GM19035 (cell line): ENCODE data around the gene PDGFC.

Experiments
- ATAC-seq: cut with Tn5 transposase; IDR thresholded peaks from one replicate; pipeline ENCODE4 v1.9.1; 2021; ENCODE audit not compliant: unreplicated experiment

Gene PDGFC

GRCh38 chr4:156790866-156791265, 180.7 kb downstream of the PDGFC start:
- ATAC-seq = no peak

- ATAC-seq = no peak
Observed at GRCh38 chr4:156788782-156789181, 182.8 kb downstream of the PDGFC start.

GRCh38 chr4:156786713-156787112, 184.9 kb downstream of the PDGFC start:
- no peak for ATAC-seq

GRCh38 chr4:156784970-156785369, 186.6 kb downstream of the PDGFC start:
- no peak for ATAC-seq

GRCh38 chr4:156783966-156784365, 187.6 kb downstream of the PDGFC start:
- ATAC-seq = no peak

- no peak for ATAC-seq
Observed at GRCh38 chr4:156782491-156782890, 189.1 kb downstream of the PDGFC start.

- no peak for ATAC-seq
Observed at GRCh38 chr4:156781852-156782251, 189.7 kb downstream of the PDGFC start.

- ATAC-seq = no peak
Observed at GRCh38 chr4:156779774-156780173, 191.8 kb downstream of the PDGFC start.

GRCh38 chr4:156779042-156779441, 192.6 kb downstream of the PDGFC start:
- no peak for ATAC-seq

- no peak for ATAC-seq
Observed at GRCh38 chr4:156778606-156779005, 193.0 kb downstream of the PDGFC start.

GRCh38 chr4:156778093-156778492, 193.5 kb downstream of the PDGFC start:
- no peak for ATAC-seq

GRCh38 chr4:156775813-156776212, 195.8 kb downstream of the PDGFC start:
- ATAC-seq = no peak

GRCh38 chr4:156774422-156774821, 197.2 kb downstream of the PDGFC start:
- ATAC-seq = no peak

- no peak for ATAC-seq
Observed at GRCh38 chr4:156773648-156774357, 197.8 kb downstream of the PDGFC start.

- no peak for ATAC-seq
Observed at GRCh38 chr4:156771171-156771837, 200.3 kb downstream of the PDGFC start.

- ATAC-seq = no peak
Observed at GRCh38 chr4:156770140-156770539, 201.5 kb downstream of the PDGFC start.

GRCh38 chr4:156767911-156768415, 203.6 kb downstream of the PDGFC start:
- no peak for ATAC-seq

GRCh38 chr4:156766846-156767245, 204.8 kb downstream of the PDGFC start:
- no peak for ATAC-seq

GRCh38 chr4:156765277-156765676, 206.3 kb downstream of the PDGFC start:
- ATAC-seq = no peak

GRCh38 chr4:156764846-156765245, 206.8 kb downstream of the PDGFC start:
- ATAC-seq = no peak

GRCh38 chr4:156764145-156764544, 207.5 kb downstream of the PDGFC start:
- no peak for ATAC-seq

GRCh38 chr4:156763511-156763910, 208.1 kb downstream of the PDGFC start:
- ATAC-seq = no peak
